GM21515 (cell line): ENCODE results near the gene TLE3.

ENCODE experiments used
- ATAC-seq: cut with Tn5 transposase; IDR thresholded peaks from one replicate; pipeline ENCODE4 v1.9.1; 2021; ENCODE audit not compliant: unreplicated experiment

Gene TLE3

GRCh38 chr15:70032509-70032908, 65.2 kb downstream of the TLE3 start:
- no peak for ATAC-seq

GRCh38 chr15:70031713-70032112, 66.0 kb downstream of the TLE3 start:
- no peak for ATAC-seq

GRCh38 chr15:70031261-70031660, 66.5 kb downstream of the TLE3 start:
- ATAC-seq: no peak

GRCh38 chr15:70030851-70031250, 66.9 kb downstream of the TLE3 start:
- no peak for ATAC-seq

- ATAC-seq: no peak
These were observed 68.4 kb downstream of the TLE3 start for GRCh38 chr15:70029297-70029701.

GRCh38 chr15:70027518-70027917, 70.2 kb downstream of the TLE3 start:
- no peak for ATAC-seq

GRCh38 chr15:70026991-70027390, 70.7 kb downstream of the TLE3 start:
- no peak for ATAC-seq

- no peak for ATAC-seq
These were observed 72.1 kb downstream of the TLE3 start for GRCh38 chr15:70025413-70026296.

GRCh38 chr15:70024521-70024920, 73.2 kb downstream of the TLE3 start:
- ATAC-seq: no peak

- ATAC-seq: no peak
These were observed 73.8 kb downstream of the TLE3 start for GRCh38 chr15:70023769-70024491.

- ATAC-seq: peak; percentile 75
These were observed 74.5 kb downstream of the TLE3 start for GRCh38 chr15:70023064-70023768.

- ATAC-seq: no peak
These were observed 77.5 kb downstream of the TLE3 start for GRCh38 chr15:70020229-70020628.

GRCh38 chr15:70018646-70019600, 78.8 kb downstream of the TLE3 start:
- no peak for ATAC-seq

GRCh38 chr15:70017801-70018200, 79.9 kb downstream of the TLE3 start:
- ATAC-seq: no peak

GRCh38 chr15:70017025-70017424, 80.7 kb downstream of the TLE3 start:
- no peak for ATAC-seq

GRCh38 chr15:70016511-70016994, 81.2 kb downstream of the TLE3 start:
- no peak for ATAC-seq

GRCh38 chr15:70014860-70015490, 82.7 kb downstream of the TLE3 start:
- ATAC-seq: peak; percentile 79

- no peak for ATAC-seq
These were observed 83.4 kb downstream of the TLE3 start for GRCh38 chr15:70014331-70014730.

- no peak for ATAC-seq
These were observed 83.9 kb downstream of the TLE3 start for GRCh38 chr15:70013656-70014313.
